ENCODE measurements around the gene REG3G. TPM values are rescaled to one million over a fixed set of nuclear protein-coding genes. Genes with fewer than 3 reads are reported as not detected.

REG3G gene
- polyA plus RNA-seq, 1 donor (not counting 4 experiments of a cell fraction or from before 2014, with no cell fraction given) = not detected

DNA sequence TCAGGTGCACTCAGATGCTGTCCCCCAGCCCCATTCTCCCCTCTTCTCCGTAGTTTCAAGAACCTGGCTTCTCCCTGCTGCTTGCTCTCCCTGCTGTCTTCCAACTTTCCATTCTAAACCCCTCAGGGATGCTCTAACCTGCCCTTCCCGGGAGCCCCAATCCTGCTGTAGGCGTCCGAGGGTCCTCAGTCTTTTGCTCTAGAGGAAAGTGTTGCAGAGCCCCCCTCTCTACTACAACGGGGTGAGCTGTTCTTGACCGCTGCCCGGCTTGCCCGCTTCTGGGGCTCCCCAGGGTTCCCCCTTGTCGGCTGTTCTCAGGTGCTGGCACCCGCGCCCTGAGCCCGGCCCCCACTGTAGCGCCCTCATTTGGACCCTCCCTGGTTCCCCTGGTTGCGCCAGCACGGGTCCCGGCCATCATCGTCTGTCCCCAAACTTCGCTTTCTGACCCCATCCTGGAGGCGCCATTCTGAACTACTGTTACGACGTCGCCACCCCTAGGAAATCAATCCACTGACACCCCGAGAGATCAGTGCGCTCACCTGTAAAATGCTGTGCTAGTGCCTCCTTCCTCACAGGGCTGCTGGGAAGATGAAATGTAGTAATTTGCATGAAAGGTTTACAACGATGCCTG is 31.9 kb upstream of the REG3G start:
- DNase-seq (ENCODE audit: low read depth, low spot score) = no peak
- Histone ChIP-seq H3K27ac (ENCODE audit: control insufficient read depth, insufficient read depth, low read length) (no peak overlapping the region), H3K36me3 (ENCODE audit: control insufficient read depth in 2 of 2, extremely low read depth in 1 of 2, insufficient read depth in 2 of 2, low read length in 2 of 2) (no peaks in the 10 kb centered on the region), H3K27me3 (ENCODE audit: control insufficient read depth, extremely low read depth, insufficient read depth, low read length) (peaks cover 4% of the 10 kb centered on the region), H3K9ac (ENCODE audit: control insufficient read depth, extremely low read depth, insufficient read depth, low read length) (no peak overlapping the region), H3K9me1 (ENCODE audit: control insufficient read depth, extremely low read depth, insufficient read depth, low read length) (no peaks in the 10 kb centered on the region), H3K4me2 (ENCODE audit: control insufficient read depth, extremely low read depth, insufficient read depth, low read depth, low read length) (no peak overlapping the region), H4K20me1 (ENCODE audit: control insufficient read depth, extremely low read depth, insufficient read depth, low read length) (no peaks in the 10 kb centered on the region), H3K79me2 (ENCODE audit: control insufficient read depth, insufficient read depth, low read length) (no peaks in the 10 kb centered on the region), H3K4me1 (ENCODE audit: control insufficient read depth, extremely low read depth, insufficient read depth, low read length) (no peaks in the 10 kb centered on the region), H3K4me3 (ENCODE audit: control insufficient read depth in 2 of 3, extremely low read depth in 1 of 3, insufficient read depth in 2 of 3, low read depth in 1 of 3, low read length in 3 of 3) (no peak overlapping the region), H2AFZ (ENCODE audit: control insufficient read depth, low read length) (no peak overlapping the region), H3K9me3 (ENCODE audit: control insufficient read depth, low read depth, low read length) (peaks cover 1% of the 10 kb centered on the region)
- dilution Hi-C loops (cut with MboI; ENCODE audit: extremely low pct_ligation_motif_present, low sequenced_read_pairs) = no loop called here
- no peak for FAIRE-seq
- TF ChIP-seq, protein P1, sequence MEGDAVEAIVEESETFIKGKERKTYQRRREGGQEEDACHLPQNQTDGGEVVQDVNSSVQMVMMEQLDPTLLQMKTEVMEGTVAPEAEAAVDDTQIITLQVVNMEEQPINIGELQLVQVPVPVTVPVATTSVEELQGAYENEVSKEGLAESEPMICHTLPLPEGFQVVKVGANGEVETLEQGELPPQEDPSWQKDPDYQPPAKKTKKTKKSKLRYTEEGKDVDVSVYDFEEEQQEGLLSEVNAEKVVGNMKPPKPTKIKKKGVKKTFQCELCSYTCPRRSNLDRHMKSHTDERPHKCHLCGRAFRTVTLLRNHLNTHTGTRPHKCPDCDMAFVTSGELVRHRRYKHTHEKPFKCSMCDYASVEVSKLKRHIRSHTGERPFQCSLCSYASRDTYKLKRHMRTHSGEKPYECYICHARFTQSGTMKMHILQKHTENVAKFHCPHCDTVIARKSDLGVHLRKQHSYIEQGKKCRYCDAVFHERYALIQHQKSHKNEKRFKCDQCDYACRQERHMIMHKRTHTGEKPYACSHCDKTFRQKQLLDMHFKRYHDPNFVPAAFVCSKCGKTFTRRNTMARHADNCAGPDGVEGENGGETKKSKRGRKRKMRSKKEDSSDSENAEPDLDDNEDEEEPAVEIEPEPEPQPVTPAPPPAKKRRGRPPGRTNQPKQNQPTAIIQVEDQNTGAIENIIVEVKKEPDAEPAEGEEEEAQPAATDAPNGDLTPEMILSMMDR (optimal IDR thresholded peaks at IDR 0.05 in 1 of 3, IDR thresholded peaks at IDR 0.05 in 1 of 3, conservative IDR thresholded peaks at IDR 0.05 in 1 of 3; ENCODE audit: extremely low read depth in 1 of 3, insufficient read depth in 2 of 3, low read length in 3 of 3) = no peak
- no peak for TF ChIP-seq EZH2 (IDR thresholded peaks at IDR 0.05; ENCODE audit: low read length)

DNA sequence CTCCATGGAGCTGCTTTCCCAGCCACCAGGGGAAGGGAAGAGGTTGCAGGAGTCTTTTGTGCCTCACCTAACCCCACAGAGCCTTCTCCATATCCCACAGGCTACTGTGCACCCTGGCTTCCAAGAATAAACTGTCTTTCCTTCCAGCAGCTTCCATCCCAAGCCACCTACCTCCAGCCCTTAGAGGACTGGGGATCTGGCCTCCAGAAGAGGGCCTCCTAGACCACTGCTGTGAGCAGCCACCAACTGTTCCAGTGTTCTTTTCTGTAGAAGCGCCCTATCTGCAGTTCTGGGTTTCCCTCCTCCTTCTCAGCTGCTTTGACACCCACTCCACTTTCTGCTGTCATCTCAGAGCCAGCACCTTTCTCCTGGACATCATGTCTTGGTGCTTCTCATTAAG is 30.7 kb upstream of the REG3G start:
- no peak for TF ChIP-seq EZH2 (IDR thresholded peaks at IDR 0.05; ENCODE audit: low read length)
- TF ChIP-seq, protein P1 (optimal IDR thresholded peaks at IDR 0.05 in 1 of 3, IDR thresholded peaks at IDR 0.05 in 1 of 3, conservative IDR thresholded peaks at IDR 0.05 in 1 of 3; ENCODE audit: extremely low read depth in 1 of 3, insufficient read depth in 2 of 3, low read length in 3 of 3) = no peak
- dilution Hi-C loops (cut with MboI; ENCODE audit: extremely low pct_ligation_motif_present, low sequenced_read_pairs) = no loop called here
- Histone ChIP-seq H3K79me2 (ENCODE audit: control insufficient read depth, insufficient read depth, low read length) (no peaks in the 10 kb centered on the region), H3K9me3 (ENCODE audit: control insufficient read depth, low read depth, low read length) (peaks cover 2% of the 10 kb centered on the region), H2AFZ (ENCODE audit: control insufficient read depth, low read length) (no peak overlapping the region), H3K27me3 (ENCODE audit: control insufficient read depth, extremely low read depth, insufficient read depth, low read length) (peaks cover 4% of the 10 kb centered on the region), H3K36me3 (ENCODE audit: control insufficient read depth in 2 of 2, extremely low read depth in 1 of 2, insufficient read depth in 2 of 2, low read length in 2 of 2) (no peaks in the 10 kb centered on the region), H3K27ac (ENCODE audit: control insufficient read depth, insufficient read depth, low read length) (no peak overlapping the region), H3K9me1 (ENCODE audit: control insufficient read depth, extremely low read depth, insufficient read depth, low read length) (no peaks in the 10 kb centered on the region), H3K4me3 (ENCODE audit: control insufficient read depth in 2 of 3, extremely low read depth in 1 of 3, insufficient read depth in 2 of 3, low read depth in 1 of 3, low read length in 3 of 3) (no peak overlapping the region), H4K20me1 (ENCODE audit: control insufficient read depth, extremely low read depth, insufficient read depth, low read length) (no peaks in the 10 kb centered on the region), H3K4me2 (ENCODE audit: control insufficient read depth, extremely low read depth, insufficient read depth, low read depth, low read length) (no peak overlapping the region), H3K9ac (ENCODE audit: control insufficient read depth, extremely low read depth, insufficient read depth, low read length) (no peak overlapping the region), H3K4me1 (ENCODE audit: control insufficient read depth, extremely low read depth, insufficient read depth, low read length) (no peaks in the 10 kb centered on the region)
- DNase-seq (ENCODE audit: low read depth, low spot score) (no peak), FAIRE-seq (no peak)
